Measurements from ENCODE around the gene PTPRN2.
A peak's percentile ranks its signal among the peaks of the same experiment; 100 is the strongest.
"Not testable (repeated sequence)": the region's sequence is repeated elsewhere in the genome, so short reads cannot be mapped to it uniquely, and the experiment has no call there.

Gene PTPRN2

GRCh38 chr7:157700231-157701005, 887.2 kb downstream of the PTPRN2 start:
- H3K9me3 ChIP-seq (ENCODE audit: control insufficient read depth in 5 of 5, low read length in 5 of 5): peaks cover 0 to 3% (median 0%) of the 10 kb centered on the region in 5 donors
- no peaks in the 10 kb centered on the region for H3K4me1 ChIP-seq (ENCODE audit: control insufficient read depth in 5 of 5, insufficient read depth in 5 of 5, low read length in 5 of 5)
- no peaks in the 10 kb centered on the region for H3K36me3 ChIP-seq (ENCODE audit: control insufficient read depth in 5 of 5, insufficient read depth in 5 of 5, low read length in 5 of 5)
- H3K4me3 ChIP-seq (ENCODE audit: low read depth in 1 of 5, low read length in 5 of 5): no peak overlapping the region
- no peak overlapping the region for H3K9ac ChIP-seq (ENCODE audit: low read length in 5 of 5)
- no peak overlapping the region for H3K27ac ChIP-seq (ENCODE audit: low read depth, low read length)
- peaks cover 9 to 21% (median 15%) of the 10 kb centered on the region in 5 donors for H3K27me3 ChIP-seq (ENCODE audit: control insufficient read depth in 5 of 5, insufficient read depth in 4 of 5, low read length in 5 of 5)

GRCh38 chr7:157699357-157700013, 888.1 kb downstream of the PTPRN2 start:
- Histone ChIP-seq H3K27me3 (ENCODE audit: control insufficient read depth in 5 of 5, insufficient read depth in 4 of 5, low read length in 5 of 5) (peaks cover 9 to 20% (median 15%) of the 10 kb centered on the region in 5 donors), H3K4me3 (ENCODE audit: low read depth in 1 of 5, low read length in 5 of 5) (no peak overlapping the region), H3K9ac (ENCODE audit: low read length in 5 of 5) (no peak overlapping the region), H3K27ac (ENCODE audit: low read depth, low read length) (no peak overlapping the region), H3K4me1 (ENCODE audit: control insufficient read depth in 5 of 5, insufficient read depth in 5 of 5, low read length in 5 of 5) (no peaks in the 10 kb centered on the region), H3K36me3 (ENCODE audit: control insufficient read depth in 5 of 5, insufficient read depth in 5 of 5, low read length in 5 of 5) (no peaks in the 10 kb centered on the region), H3K9me3 (ENCODE audit: control insufficient read depth in 5 of 5, low read length in 5 of 5) (peaks cover 0 to 3% (median 0%) of the 10 kb centered on the region in 5 donors)

GRCh38 chr7:157697287-157697686, 890.3 kb downstream of the PTPRN2 start:
- peaks cover 15 to 27% (median 18%) of the 10 kb centered on the region in 5 donors for H3K27me3 ChIP-seq (ENCODE audit: control insufficient read depth in 5 of 5, insufficient read depth in 4 of 5, low read length in 5 of 5)
- H3K27ac ChIP-seq (ENCODE audit: low read depth, low read length); H3K36me3 ChIP-seq (ENCODE audit: control insufficient read depth in 5 of 5, insufficient read depth in 5 of 5, low read length in 5 of 5); H3K4me3 ChIP-seq (ENCODE audit: low read depth in 1 of 5, low read length in 5 of 5); H3K9ac ChIP-seq (ENCODE audit: low read length in 5 of 5); H3K9me3 ChIP-seq (ENCODE audit: control insufficient read depth in 5 of 5, low read length in 5 of 5); H3K4me1 ChIP-seq (ENCODE audit: control insufficient read depth in 5 of 5, insufficient read depth in 5 of 5, low read length in 5 of 5): not testable (repeated sequence)

GRCh38 chr7:157695609-157696008, 892.0 kb downstream of the PTPRN2 start:
- H3K27ac ChIP-seq (ENCODE audit: low read depth, low read length); H3K36me3 ChIP-seq (ENCODE audit: control insufficient read depth in 5 of 5, insufficient read depth in 5 of 5, low read length in 5 of 5); H3K9me3 ChIP-seq (ENCODE audit: control insufficient read depth in 5 of 5, low read length in 5 of 5); H3K9ac ChIP-seq (ENCODE audit: low read length in 5 of 5); H3K4me3 ChIP-seq (ENCODE audit: low read depth in 1 of 5, low read length in 5 of 5): not testable (repeated sequence)
- H3K4me1 ChIP-seq (ENCODE audit: control insufficient read depth in 5 of 5, insufficient read depth in 5 of 5, low read length in 5 of 5): peaks cover 0 to 15% (median 12%) of the 10 kb centered on the region in 5 donors
- H3K27me3 ChIP-seq (ENCODE audit: control insufficient read depth in 5 of 5, insufficient read depth in 4 of 5, low read length in 5 of 5): peaks cover 17 to 34% (median 22%) of the 10 kb centered on the region in 5 donors

GRCh38 chr7:157694376-157694665, 893.3 kb downstream of the PTPRN2 start:
- Histone ChIP-seq H3K9me3 (ENCODE audit: control insufficient read depth in 5 of 5, low read length in 5 of 5) (peaks cover 0 to 3% (median 0%) of the 10 kb centered on the region in 5 donors), H3K9ac (ENCODE audit: low read length in 5 of 5) (no peak overlapping the region), H3K4me3 (ENCODE audit: low read depth in 1 of 5, low read length in 5 of 5) (no peak overlapping the region), H3K36me3 (ENCODE audit: control insufficient read depth in 5 of 5, insufficient read depth in 5 of 5, low read length in 5 of 5) (no peaks in the 10 kb centered on the region), H3K27me3 (ENCODE audit: control insufficient read depth in 5 of 5, insufficient read depth in 4 of 5, low read length in 5 of 5) (peaks cover 22 to 39% (median 24%) of the 10 kb centered on the region in 5 donors), H3K27ac (ENCODE audit: low read depth, low read length) (no peak overlapping the region), H3K4me1 (ENCODE audit: control insufficient read depth in 5 of 5, insufficient read depth in 5 of 5, low read length in 5 of 5) (peaks cover 0 to 26% (median 22%) of the 10 kb centered on the region in 5 donors)

GRCh38 chr7:157693521-157694375, 893.9 kb downstream of the PTPRN2 start:
- H3K9me3 ChIP-seq (ENCODE audit: control insufficient read depth in 5 of 5, low read length in 5 of 5): peaks cover 0 to 3% (median 0%) of the 10 kb centered on the region in 5 donors
- H3K9ac ChIP-seq (ENCODE audit: low read length in 5 of 5): no peak overlapping the region
- H3K27me3 ChIP-seq (ENCODE audit: control insufficient read depth in 5 of 5, insufficient read depth in 4 of 5, low read length in 5 of 5): peaks cover 21 to 43% (median 30%) of the 10 kb centered on the region in 5 donors
- H3K27ac ChIP-seq (ENCODE audit: low read depth, low read length): no peak overlapping the region
- H3K4me1 ChIP-seq (ENCODE audit: control insufficient read depth in 5 of 5, insufficient read depth in 5 of 5, low read length in 5 of 5): peaks cover 0 to 32% (median 27%) of the 10 kb centered on the region in 5 donors
- no peak overlapping the region for H3K4me3 ChIP-seq (ENCODE audit: low read depth in 1 of 5, low read length in 5 of 5)
- H3K36me3 ChIP-seq (ENCODE audit: control insufficient read depth in 5 of 5, insufficient read depth in 5 of 5, low read length in 5 of 5): no peaks in the 10 kb centered on the region

- H3K9me3 ChIP-seq (ENCODE audit: control insufficient read depth in 5 of 5, low read length in 5 of 5): peaks cover 0 to 3% (median 0%) of the 10 kb centered on the region in 5 donors
- no peak overlapping the region for H3K9ac ChIP-seq (ENCODE audit: low read length in 5 of 5)
- H3K36me3 ChIP-seq (ENCODE audit: control insufficient read depth in 5 of 5, insufficient read depth in 5 of 5, low read length in 5 of 5): no peaks in the 10 kb centered on the region
- peaks cover 27 to 50% (median 36%) of the 10 kb centered on the region in 5 donors for H3K27me3 ChIP-seq (ENCODE audit: control insufficient read depth in 5 of 5, insufficient read depth in 4 of 5, low read length in 5 of 5)
- no peak overlapping the region for H3K27ac ChIP-seq (ENCODE audit: low read depth, low read length)
- peaks cover 0 to 32% (median 31%) of the 10 kb centered on the region in 5 donors for H3K4me1 ChIP-seq (ENCODE audit: control insufficient read depth in 5 of 5, insufficient read depth in 5 of 5, low read length in 5 of 5)
- no peak overlapping the region for H3K4me3 ChIP-seq (ENCODE audit: low read depth in 1 of 5, low read length in 5 of 5)
Measured at GRCh38 chr7:157693071-157693520, 894.5 kb downstream of the PTPRN2 start.

GRCh38 chr7:157692460-157693011, 895.1 kb downstream of the PTPRN2 start:
- H3K27ac ChIP-seq (ENCODE audit: low read depth, low read length): no peak overlapping the region
- no peak overlapping the region for H3K4me3 ChIP-seq (ENCODE audit: low read depth in 1 of 5, low read length in 5 of 5)
- H3K4me1 ChIP-seq (ENCODE audit: control insufficient read depth in 5 of 5, insufficient read depth in 5 of 5, low read length in 5 of 5): peaks cover 0 to 32% (median 31%) of the 10 kb centered on the region in 5 donors
- H3K9ac ChIP-seq (ENCODE audit: low read length in 5 of 5): no peak overlapping the region
- H3K36me3 ChIP-seq (ENCODE audit: control insufficient read depth in 5 of 5, insufficient read depth in 5 of 5, low read length in 5 of 5): no peaks in the 10 kb centered on the region
- peaks cover 0 to 3% (median 0%) of the 10 kb centered on the region in 5 donors for H3K9me3 ChIP-seq (ENCODE audit: control insufficient read depth in 5 of 5, low read length in 5 of 5)
- H3K27me3 ChIP-seq (ENCODE audit: control insufficient read depth in 5 of 5, insufficient read depth in 4 of 5, low read length in 5 of 5): peaks cover 30 to 55% (median 35%) of the 10 kb centered on the region in 5 donors

- H3K9me3 ChIP-seq (ENCODE audit: control insufficient read depth in 5 of 5, low read length in 5 of 5): peaks cover 0 to 3% (median 0%) of the 10 kb centered on the region in 5 donors
- peaks cover 30 to 63% (median 42%) of the 10 kb centered on the region in 5 donors for H3K27me3 ChIP-seq (ENCODE audit: control insufficient read depth in 5 of 5, insufficient read depth in 4 of 5, low read length in 5 of 5)
- H3K9ac ChIP-seq (ENCODE audit: low read length in 5 of 5): no peak overlapping the region
- no peaks in the 10 kb centered on the region for H3K36me3 ChIP-seq (ENCODE audit: control insufficient read depth in 5 of 5, insufficient read depth in 5 of 5, low read length in 5 of 5)
- no peak overlapping the region for H3K27ac ChIP-seq (ENCODE audit: low read depth, low read length)
- peak overlapping the region; percentile 53 to 64 (median 61) for H3K4me3 ChIP-seq (ENCODE audit: low read depth in 1 of 5, low read length in 5 of 5)
- H3K4me1 ChIP-seq (ENCODE audit: control insufficient read depth in 5 of 5, insufficient read depth in 5 of 5, low read length in 5 of 5): peaks cover 0 to 32% (median 31%) of the 10 kb centered on the region in 5 donors
Measured at GRCh38 chr7:157691586-157692459, 895.8 kb downstream of the PTPRN2 start.
